Nucleus accumbens (tissue), 56 donors: Measurements from ENCODE around the gene SCAF4.
"Not testable (repeated sequence)": the region's sequence is repeated elsewhere in the genome, so short reads cannot be mapped to it uniquely, and the experiment has no call there.

ENCODE experiments used
- DNase-seq, 56 donors: peaks; one replicate each; lab custom pipeline; 2025; lab: John Stamatoyannopoulos, UW

SCAF4 gene, protein sequence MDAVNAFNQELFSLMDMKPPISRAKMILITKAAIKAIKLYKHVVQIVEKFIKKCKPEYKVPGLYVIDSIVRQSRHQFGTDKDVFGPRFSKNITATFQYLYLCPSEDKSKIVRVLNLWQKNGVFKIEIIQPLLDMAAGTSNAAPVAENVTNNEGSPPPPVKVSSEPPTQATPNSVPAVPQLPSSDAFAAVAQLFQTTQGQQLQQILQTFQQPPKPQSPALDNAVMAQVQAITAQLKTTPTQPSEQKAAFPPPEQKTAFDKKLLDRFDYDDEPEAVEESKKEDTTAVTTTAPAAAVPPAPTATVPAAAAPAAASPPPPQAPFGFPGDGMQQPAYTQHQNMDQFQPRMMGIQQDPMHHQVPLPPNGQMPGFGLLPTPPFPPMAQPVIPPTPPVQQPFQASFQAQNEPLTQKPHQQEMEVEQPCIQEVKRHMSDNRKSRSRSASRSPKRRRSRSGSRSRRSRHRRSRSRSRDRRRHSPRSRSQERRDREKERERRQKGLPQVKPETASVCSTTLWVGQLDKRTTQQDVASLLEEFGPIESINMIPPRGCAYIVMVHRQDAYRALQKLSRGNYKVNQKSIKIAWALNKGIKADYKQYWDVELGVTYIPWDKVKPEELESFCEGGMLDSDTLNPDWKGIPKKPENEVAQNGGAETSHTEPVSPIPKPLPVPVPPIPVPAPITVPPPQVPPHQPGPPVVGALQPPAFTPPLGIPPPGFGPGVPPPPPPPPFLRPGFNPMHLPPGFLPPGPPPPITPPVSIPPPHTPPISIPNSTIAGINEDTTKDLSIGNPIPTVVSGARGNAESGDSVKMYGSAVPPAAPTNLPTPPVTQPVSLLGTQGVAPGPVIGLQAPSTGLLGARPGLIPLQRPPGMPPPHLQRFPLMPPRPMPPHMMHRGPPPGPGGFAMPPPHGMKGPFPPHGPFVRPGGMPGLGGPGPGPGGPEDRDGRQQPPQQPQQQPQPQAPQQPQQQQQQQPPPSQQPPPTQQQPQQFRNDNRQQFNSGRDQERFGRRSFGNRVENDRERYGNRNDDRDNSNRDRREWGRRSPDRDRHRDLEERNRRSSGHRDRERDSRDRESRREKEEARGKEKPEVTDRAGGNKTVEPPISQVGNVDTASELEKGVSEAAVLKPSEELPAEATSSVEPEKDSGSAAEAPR

DNA sequence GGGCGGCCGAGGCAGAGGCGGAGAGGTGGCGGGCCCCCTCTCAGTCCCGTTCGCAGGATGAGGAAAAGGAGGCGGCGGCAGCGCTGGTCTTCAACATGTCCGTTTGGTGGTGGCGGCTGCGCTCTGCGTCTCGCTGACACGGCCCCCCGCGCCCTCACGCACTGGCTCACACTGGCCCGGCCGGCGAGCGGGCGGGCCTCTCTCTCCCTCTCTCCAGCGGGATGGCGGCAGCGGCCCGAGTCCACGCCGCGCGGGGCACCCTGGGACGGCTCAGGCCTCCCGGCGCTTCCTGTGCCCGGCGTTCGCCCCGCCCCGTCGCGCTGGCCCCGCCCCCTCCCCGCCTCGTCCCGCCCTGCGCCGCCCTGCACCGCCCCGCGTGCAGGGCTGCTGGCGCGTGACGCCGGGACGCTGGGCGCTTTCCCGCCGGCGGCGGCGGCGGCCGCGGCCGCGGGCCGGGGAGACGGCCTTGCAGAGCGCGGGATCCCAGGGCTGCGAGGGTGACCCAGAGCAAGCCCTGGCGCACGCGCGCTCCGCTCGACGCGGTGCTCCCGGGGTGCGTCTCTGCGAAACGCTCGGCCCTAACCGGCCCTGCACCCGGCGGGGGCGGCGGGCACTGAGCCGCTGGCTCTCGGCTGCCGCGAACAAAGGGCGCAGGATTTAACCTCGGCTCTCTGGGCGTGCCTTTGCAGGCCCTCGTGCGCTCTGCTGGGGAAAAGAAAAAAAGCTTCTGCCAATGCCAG, at the start of gene SCAF4:
Gene SCAF4, minus strand, starts transcription at position 262 of the 740 bp plus-strand sequence. CDS start 426 bp downstream, outside the sequence.
- peak; percentile 18 to 95 (median 86) for DNase-seq

DNA sequence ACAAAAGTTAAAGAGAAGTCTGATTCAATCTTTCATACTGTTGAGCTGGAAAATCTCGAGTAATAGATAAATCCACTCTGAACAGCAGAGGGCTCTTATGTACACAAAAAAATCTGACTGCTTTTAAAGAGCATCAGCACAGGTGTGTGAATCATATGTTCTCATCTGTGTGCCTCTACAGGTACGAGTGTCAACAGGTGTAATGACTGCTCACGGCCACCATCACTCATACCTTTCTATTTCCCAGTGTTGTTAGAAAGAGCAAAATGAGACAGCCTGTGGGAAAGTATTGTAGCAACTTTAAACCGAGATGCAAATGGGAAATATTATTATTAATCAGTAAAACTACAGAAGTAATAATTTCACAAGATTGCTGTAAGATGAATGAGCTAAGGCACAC, 49.0 kb upstream of the SCAF4 start:
- DNase-seq: no peak

DNA sequence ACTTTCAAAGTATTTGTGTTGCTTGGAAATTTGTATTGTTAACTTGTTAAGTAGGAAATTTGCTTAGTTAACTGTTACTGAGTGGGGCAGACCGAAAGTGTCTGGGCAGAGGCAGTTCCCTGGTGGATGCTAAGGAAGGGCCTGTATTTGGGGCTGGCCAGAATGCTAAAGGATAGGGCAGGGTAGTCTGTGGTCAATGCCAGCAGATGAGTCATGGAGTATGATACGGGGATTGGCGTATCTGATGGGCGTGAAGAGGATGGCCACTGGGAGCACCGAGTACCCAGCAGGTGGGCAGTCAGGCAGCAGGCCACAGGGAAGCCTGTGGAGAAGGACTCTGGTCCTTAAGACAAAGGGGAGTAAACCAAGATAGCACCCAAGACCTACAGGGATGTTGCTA, 46.6 kb upstream of the SCAF4 start:
- DNase-seq: no peak

DNA sequence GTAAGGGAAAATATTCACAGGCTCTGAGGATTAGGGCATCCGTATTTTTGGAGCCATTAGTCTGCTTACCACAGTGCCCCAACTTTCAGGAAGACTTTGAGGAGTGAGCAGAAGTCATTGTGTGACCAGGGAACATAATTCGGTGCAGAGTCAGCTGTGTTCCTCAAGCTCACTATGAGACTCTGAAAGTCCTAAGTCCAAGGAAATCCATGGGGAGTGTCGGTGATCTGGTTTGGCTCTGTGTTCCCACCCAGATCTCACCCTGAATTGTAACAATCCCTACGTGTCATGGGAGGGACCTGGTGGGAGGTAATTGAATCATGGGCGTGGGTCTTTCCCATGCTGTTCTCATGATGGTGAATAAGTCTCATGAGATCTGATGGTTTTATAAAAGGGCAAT, 45.9 kb upstream of the SCAF4 start:
- no peak for DNase-seq

DNA sequence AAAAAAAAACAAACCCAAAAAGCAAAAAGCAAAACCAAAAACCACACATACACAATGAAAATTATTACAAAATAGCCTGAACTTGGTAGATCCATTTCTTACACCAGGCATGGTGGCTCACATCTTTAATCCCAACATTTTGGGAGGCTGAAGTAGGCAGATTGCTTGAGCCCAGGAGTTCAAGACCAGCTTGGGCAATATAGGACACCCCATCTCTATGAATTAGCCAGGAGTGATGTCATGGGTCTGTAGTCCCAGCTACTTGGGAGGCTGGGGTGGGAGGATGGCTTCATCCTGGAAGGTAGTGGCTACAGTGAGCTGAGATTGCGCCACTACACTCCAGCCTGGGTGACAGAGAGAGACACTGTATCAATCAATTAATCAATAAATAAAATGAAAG, 42.1 kb upstream of the SCAF4 start:
- no peak for DNase-seq

DNA sequence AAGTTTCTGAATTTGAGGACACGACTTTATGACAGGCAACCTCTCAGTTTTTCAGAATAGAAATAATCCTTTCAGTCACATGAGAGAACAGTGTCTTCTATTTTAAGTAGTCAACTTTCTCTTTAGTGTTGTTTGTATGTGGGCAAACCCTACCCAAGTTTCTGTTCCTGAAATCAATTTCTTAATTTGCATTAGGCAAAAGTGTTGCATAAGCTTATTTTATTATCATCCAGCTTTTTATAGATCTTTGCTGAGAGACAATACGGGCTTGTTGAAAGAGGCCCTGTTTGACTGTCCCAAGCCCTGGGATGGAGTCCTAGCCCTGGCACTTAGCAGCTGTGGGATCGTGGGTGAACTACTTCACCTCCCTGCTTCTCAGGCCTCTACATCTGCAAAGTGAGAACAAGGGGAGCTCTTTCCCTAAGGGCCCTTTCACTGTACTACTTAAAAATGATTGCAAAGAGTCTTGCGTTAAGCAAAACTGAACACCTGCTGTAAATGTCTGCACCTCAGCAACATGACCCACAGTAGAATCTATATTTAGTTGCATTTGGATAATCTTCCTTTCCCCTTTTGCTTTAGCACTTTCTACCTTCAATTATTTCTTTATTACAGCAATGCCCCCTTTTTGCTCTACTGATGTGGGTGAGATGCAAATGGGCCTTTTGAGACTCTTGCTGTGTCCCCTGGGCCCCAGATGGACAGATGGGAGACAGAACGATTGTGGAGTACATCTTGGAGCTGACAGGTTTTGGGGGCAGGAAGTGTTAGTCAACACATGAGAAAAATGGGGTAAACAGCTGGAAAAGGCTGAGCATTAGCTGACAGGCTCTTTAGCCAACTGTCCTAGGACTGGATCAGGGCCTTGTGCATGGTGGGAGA, 41.0 kb upstream of the SCAF4 start:
- DNase-seq: no peak

DNA sequence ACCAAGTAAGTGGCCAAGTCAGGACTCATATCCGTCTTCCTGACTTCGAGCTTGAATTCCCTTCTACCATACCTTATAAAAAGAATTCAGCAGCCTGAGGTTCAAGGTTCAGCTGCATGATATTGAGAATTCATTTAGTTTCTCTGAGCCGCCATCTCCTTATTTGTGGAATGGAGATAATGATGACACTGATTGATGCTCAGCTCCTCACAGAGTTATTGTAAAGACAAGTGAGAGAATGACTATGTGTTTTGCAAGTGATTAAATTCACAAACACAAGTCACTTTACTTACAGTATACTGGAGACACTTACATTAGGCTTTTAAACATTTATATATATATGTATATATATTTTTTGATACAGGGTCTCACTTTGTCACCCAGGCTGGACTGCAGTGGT, 39.8 kb upstream of the SCAF4 start:
- no peak for DNase-seq

DNA sequence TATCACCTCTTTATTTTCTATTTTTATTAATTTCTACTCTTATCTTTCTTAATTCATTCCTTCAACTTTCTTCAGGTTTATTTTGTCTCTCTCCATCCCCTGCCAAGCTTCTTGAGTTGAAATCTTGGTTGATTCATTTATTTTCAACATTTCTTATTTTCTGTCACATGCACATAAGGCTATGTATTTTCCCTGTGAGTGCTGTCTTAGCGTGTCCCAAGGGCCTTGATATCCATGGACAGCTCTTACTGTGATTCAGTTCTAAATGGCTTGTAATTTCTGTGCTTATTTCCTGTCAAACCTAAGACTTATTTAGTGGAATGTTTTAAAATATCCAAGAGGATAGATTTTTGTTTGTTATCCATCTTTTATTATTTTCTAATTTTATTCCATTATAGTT, 36.8 kb upstream of the SCAF4 start:
- DNase-seq: no peak

DNA sequence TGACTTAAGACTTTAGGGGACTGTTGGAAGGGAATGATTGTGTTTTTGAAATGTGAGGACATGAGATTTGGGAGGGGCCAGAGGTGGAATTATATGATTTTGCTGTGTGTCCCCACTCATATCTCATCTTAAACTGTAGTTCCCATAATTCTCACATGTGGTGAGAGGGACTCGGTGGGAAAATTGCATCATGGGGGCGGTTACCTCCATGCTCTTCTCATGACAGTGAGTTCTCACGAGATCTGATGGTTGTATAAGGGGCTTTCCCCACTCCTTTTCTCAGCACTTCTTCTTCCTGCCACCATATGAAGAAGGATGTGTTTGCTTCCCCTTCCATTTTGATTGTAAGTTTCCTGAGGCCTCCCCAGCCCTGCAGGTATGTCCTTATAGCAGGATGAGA, 35.0 kb upstream of the SCAF4 start:
- DNase-seq: no peak

DNA sequence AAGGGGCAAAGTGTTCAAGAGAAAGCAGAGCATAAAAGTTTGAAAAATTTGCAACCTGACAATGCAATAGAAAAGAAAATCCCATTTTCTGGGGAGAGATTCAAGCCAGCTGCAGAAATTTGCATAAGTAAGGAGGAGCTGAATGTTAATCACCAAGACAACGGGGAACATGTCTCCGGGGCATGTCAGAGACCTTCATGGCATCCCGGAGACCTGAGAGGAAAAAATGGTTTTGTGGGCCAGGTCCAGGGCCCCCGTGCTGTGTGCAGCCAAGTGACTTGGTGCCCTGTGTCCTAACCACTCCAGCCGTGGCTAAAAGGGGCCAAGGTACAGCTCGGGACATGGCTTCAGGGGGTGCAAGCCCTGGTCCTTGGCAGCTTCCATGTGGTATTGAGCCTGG, 33.9 kb upstream of the SCAF4 start:
- DNase-seq: not testable (repeated sequence)

DNA sequence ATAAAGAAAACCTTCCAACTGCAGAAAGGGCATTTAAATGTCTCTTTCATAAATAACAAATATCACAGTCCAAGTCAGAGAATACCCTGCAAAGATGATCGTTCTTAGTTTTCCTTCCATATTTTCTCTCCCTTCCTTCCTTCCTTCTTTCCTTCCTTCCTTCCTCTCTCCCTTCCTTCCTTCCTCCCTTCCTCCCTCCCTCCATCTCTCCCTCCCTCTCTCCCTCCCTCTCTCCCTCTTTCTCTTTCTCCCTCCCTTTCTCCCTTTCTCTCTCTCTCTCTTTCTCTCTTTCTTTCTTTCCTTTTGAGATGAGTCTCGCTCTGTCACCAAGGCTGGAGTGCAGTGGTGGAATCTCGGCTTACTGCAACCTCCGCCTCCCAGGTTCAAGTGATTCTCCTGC, 29.0 kb upstream of the SCAF4 start:
- DNase-seq: no peak

DNA sequence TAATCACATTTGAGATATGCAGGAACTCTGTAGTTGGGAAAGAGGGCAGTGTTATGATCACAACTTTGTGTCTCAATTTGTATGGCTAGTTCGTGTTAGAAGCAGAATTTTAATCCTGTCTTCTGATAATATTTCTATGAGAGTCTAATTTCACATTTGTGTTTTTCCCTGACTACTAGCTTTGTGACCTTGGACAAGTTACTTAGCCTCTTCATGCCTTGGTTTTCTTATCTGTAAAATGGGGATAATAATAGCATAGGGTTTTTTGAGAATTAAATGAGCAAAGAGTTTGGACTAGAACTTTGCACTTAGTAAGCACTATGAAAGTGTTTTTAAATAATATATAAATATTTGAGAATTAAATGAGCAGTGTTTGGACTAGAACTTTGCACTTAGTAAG, 24.9 kb upstream of the SCAF4 start:
- DNase-seq: no peak

DNA sequence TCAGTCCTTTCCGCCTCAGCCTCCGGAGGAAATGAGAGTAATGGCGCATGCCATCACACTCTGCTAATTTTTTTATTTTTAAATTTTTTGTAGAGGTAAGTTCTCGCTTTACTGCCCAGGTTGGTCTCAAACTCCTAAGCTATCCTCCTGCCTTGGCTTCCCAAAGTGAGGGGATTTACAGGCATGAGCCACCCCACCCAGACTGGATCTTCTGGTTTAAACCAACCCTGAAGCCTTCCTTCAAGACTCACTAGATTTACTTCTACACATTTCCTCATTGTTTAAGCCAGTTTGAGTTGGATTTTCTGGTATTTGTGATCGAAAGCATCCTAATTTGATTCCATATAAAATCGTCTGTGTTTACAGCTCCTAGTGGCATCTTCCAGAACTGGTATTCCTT, 23.1 kb upstream of the SCAF4 start:
- no peak for DNase-seq

DNA sequence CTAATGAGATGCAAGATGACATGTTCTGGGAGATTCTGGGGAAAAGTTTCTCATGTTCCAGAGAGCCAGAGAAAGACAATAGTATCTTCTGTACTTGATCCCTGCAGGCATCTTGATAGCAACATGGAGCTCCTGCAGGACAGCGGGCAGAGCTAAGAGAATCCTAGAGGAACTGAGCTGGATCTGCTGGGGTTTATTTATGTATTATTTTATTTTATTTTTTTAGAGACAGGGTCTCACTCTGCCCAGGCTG, 22.7 kb upstream of the SCAF4 start:
- DNase-seq: no peak

DNA sequence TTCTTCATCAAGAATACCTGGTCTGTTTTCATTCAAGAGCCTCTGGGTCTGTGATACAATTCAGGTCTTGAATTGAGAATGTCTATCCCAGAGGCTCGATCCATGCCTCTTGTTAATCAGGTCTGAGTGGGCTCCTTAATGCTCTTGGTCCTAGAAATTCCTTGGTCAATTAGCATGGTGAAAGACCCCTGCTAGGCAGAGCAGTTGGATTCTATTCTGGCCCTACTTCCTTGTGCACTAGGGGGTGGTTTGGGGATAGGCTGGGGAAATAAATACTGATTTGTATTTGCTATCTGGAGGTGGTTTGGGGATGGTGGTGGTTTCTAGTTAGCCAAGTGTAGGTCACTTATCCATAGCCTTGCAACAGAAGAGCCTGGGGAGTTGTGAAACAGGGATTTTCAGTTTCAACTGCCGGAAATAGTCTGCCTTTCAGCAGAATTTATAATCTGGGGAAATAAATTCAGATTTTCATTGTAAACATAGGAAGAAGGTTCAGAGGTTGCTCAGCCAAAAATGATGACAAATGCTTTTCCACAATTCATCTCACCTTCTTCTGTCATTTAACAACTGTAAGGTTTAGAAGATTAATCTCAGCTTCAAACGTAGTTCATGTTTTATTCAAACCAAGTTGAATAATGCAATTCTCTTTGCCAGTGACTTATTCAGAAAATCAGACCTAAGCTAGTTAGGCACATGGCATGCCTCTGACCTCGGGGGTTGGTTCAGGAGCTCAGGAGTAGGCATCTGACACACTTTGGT, 22.2 kb upstream of the SCAF4 start:
- DNase-seq: peak in 2 of 56 donors; percentile 2

DNA sequence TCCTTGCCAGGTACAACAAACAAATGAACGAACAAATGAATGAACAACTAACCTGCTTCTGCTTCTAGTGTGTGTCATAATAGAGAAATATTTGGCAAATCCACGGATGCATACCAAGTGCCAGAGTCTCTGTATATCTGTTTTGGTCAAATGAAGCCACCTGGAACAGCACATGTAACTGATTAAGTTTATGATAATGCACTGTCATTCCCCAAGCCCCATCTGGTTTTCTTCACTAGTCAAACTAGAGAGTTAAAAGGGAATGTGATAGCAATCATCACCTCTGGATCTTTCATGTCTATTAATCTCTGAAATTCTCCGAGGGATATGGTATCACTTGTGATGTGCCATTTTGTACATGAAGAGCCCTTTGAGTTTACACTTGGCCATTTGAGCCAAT, 21.0 kb upstream of the SCAF4 start:
- DNase-seq: no peak

DNA sequence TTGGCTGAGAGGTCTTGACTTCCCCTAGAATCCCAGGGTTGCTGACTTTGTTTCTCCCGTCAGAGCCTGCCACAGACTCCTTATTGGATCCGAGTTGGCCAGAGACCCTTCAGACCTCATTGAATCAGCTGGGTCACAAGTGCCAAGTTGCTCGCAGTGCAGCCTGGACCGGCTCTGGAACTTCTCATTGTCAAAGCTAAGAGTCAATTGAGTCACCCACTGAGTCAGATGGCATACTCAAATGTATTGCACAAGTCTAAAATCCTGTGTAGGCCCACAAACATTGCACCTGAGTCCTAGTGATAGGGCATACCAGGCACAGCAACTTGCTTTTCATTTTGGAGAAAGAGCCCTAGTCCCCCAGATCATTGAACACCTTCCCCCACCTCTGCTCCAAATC, 20.4 kb upstream of the SCAF4 start:
- DNase-seq: no peak

DNA sequence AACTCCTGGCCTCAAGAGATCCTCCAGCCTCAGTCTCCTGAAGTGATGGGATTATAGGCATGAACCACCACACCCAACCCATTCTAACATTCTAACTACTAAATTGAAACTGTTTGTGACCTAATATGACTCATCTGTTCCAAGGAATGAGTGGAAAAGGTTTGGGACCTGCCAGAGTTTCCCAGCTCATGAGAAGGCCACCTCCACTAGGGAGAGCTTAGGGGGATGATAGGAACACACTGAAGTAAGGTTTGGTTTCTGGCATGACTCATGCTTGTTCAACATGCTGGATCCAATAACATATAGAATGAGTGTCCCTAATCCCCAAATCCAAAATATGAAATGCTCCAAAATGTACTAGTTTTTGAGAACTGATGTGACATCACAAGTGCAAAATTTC, 18.9 kb upstream of the SCAF4 start:
- DNase-seq: no peak

DNA sequence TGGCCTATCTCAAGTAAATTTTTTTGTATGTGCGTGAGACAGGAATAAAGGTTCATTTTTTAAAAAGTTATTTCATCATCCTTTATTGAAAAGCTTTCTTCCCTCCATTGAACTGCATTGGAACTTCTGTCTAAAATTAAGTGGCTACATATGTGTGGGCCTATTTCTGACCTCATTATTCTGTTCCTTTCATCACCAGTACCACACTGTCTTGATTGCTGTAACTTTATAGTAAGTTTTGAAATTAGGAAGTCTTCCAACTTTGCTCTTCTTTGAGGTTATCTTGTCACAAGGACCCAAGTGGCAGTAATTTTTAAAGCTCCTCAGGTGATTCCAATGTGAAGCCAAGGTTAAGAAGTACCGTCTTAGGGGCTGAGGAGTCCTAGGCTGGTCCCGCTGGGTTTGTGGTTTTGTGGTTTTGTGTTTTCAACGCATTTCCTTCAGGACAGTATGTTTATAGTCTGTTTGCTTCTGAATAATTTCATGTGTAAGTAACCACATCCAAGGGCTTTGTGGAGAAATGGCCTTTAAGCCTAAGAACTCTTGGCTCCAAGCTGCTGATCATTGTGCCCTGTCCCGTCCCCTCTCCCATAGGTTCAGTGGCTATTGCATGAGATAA, 12.4 kb upstream of the SCAF4 start:
- no peak for DNase-seq
